Astrocyte of the spinal cord (primary cell): Measurements from ENCODE around the gene TGM1.
"Not testable (repeated sequence)": the region's sequence is repeated elsewhere in the genome, so short reads cannot be mapped to it uniquely, and the experiment has no call there.

ENCODE experiments used
- DNase-seq: peaks from one replicate; pipeline ENCODE4 v3.0.0; 2011; ENCODE audit warnings: low read depth, low spot score
- H3K4me3 ChIP-seq: 2 replicates; pipeline ENCODE4 v1.5.1; 2011; ENCODE audit warnings: low read depth, mild to moderate bottlenecking, low read length, moderate library complexity
- in situ Hi-C: cut with HindIII; loops from 2 replicates; pipeline ENCODE4 v1.10.0; 2017; ENCODE audit warnings: low sequenced_read_pairs
- TF ChIP-seq, protein P1 (sequence below): IDR thresholded peaks from 2 replicates; pipeline ENCODE4 v1.5.1; 2012; ENCODE audit warnings: low read depth, mild to moderate bottlenecking, low read length, inconsistent platforms

Gene TGM1

DNA sequence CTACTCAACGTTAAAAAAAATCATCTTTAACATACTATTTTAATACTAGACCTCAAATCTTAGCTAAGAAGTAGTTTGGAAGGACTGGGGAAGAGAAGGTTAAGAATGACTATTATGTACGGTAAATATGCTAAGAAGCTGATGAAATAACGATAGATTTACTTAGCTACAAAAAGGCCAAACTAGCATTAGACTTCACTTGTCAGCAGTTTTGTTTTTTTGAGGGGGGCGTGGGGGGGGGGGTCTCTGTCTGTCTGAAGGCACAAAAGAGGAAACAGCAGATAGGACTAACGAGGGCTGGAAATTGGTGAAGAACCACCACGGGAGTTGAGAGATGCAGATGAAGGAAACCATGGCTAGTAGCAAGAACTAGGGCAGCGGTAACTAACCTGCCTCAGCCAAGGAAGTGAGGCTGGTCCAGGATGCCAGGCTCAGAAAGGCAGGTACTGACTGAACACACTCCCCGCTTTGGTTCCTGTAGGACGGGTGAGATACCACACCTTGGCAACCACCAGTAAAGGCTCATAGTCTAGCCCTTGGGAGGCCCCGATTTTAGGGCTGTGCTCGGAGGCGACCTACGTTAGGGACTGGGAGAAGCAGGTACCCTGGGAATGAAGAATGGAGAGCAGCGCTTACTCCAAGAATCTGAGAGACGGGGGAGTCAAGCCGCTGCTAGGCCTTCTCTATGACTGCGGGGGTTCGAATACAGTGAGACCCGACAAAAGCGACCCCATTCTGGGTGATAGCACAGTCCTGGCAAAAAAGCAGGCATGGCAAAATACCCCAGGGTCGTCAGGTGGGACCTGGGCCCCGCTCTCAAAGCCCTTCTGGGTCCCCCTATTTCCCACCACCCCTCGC is 31.5 kb downstream of the TGM1 start:
- no peak for DNase-seq
- TF ChIP-seq, protein P1, sequence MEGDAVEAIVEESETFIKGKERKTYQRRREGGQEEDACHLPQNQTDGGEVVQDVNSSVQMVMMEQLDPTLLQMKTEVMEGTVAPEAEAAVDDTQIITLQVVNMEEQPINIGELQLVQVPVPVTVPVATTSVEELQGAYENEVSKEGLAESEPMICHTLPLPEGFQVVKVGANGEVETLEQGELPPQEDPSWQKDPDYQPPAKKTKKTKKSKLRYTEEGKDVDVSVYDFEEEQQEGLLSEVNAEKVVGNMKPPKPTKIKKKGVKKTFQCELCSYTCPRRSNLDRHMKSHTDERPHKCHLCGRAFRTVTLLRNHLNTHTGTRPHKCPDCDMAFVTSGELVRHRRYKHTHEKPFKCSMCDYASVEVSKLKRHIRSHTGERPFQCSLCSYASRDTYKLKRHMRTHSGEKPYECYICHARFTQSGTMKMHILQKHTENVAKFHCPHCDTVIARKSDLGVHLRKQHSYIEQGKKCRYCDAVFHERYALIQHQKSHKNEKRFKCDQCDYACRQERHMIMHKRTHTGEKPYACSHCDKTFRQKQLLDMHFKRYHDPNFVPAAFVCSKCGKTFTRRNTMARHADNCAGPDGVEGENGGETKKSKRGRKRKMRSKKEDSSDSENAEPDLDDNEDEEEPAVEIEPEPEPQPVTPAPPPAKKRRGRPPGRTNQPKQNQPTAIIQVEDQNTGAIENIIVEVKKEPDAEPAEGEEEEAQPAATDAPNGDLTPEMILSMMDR, result no peak
- H3K4me3 ChIP-seq, result peak overlapping the region; percentile 81
- in situ Hi-C loops, result no loop called here

DNA sequence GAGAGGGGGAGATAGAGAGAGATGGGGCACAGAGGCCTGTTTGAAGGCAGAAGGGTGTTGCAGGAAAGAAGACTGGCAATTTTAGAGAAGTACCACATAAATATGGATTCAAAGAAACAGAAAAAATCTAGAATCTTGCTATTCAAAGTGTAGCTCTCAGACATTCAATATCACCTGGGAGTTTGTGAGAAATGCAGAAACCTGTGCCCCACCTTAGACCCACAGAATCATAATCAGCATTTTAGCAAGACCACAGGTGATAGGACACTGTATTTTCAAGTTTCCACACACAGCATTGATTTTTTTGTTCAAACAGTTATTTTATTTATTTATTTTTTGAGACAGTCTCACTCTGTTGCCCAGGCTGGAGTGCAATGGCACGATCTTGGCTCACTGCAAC is 34.1 kb downstream of the TGM1 start:
- TF ChIP-seq, protein P1, result no peak
- no peak for DNase-seq
- in situ Hi-C loops, result no loop called here
- H3K4me3 ChIP-seq, result no peak overlapping the region

DNA sequence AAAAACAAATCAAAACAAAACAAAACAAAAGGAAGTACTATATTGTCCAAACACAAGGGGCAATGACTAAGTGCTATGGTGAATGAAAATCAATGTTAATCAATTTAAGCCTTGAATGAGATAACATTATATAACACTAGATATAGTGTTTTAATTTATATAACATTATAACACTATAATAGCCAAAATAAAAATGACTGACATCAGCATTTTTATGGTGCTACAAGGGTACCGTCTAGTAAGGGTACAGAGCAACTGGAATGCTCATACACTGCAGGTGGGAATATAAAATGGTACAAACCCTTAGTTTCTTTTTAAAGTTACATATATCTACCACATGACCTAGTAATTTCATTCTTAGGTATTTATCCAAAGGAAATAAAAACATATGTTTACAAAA is 36.5 kb downstream of the TGM1 start:
- TF ChIP-seq, protein P1, result no peak
- DNase-seq, result no peak
- in situ Hi-C loops, result no loop called here
- H3K4me3 ChIP-seq, result no peak overlapping the region

DNA sequence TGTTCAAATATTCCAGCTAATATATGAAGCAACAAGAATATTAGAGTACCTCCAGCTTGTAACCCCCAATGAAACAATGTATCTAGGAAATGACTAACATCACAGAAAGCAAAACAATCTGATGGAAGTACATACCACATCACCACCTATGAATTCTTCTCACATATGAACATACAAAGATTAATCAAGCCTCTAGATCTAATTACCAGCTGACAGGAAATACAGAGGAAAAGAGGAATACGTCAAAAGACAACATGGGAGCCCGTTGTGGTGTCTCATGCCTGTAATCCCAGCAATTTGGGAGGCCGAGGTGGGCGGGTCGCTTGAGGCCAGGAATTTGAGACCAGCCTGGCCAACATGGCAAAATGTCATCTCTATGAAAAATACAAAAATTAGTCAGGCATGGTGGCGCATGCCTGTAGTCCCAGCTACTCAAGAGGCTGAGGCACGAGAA is 38.3 kb downstream of the TGM1 start:
- DNase-seq, result peak; percentile 78
- no peak overlapping the region for H3K4me3 ChIP-seq
- in situ Hi-C loops, result no loop called here
- TF ChIP-seq, protein P1, result no peak

DNA sequence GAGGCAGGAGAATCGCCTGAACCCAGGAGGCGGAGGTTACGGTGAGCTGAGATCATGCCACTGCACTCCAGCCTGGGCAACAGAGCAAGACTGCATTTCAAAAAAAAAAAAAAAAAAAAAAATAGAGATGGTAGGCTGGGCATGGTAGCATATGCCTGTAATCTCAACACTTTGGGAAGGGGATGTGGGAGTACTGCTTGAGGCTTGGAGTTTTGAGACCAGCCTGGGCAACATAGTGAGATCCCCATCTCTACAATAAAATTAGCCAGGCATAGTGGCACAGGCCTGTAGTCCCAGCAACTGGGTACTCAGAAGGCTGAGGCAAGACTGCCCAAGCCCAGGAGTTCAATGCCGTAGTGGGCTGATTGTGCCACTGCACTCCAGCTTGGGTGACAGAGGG is 40.0 kb downstream of the TGM1 start:
- DNase-seq, H3K4me3 ChIP-seq, in situ Hi-C loops: not testable (repeated sequence)

DNA sequence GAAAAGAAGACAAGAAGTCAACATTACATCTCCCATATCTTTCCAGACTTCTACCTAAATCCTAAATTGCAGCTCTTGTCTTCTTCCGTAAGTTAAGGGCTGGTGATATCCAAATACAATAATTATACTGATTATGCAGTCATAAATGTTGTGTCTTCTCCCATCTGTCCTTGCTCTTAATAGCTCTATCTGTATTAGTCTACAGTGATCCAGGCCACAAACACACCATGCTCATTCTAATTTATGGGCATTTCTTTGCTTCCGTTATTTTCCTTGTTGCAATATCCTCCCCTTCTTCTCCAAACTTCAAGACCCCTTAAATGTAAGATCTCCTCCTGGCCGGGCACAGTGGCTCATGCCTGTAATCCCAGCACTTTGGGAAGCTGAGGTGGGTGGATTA is 43.5 kb downstream of the TGM1 start:
- no peak overlapping the region for H3K4me3 ChIP-seq
- TF ChIP-seq, protein P1, result no peak
- no peak for DNase-seq
- in situ Hi-C loops, result no loop called here

DNA sequence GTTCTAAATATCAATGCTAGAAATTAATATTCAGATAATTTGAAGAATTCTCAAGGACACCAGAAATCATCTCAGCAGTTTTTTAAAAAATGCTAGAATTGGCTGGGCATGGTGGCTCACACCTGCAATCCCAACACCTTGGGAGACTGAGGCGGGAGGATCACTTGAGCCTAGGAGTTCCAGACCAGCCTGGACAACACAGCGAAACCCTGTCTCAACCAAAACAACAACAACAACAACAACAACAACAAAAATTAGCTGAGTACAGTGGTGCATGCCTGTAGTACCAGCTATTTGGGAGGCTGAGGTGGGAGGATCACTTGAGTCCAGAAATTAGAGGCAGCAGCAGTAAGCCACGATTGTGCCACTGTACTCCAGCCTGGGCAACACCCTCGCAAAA is 43.9 kb downstream of the TGM1 start:
- no peak for DNase-seq
- in situ Hi-C loops, result no loop called here
- TF ChIP-seq, protein P1, result no peak
- no peak overlapping the region for H3K4me3 ChIP-seq

DNA sequence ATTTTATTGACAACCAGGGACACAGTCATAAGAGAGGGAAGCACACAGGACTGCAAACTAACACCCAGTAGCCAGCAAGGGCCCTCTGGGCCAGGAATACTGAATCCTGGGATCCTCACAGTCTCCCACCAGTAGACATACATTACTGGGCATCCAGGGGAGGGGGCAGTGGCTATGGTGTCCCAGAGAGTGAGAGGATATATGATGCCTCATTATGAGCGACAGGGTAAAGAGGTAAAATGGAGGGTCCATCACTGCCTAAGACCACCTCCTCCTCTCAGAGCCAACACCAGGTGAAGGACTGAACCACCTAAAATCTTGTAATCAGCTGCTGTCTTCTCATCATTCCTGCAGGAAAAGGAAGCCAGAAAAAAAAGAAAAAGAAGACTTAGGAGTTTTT is 46.1 kb downstream of the TGM1 start:
- H3K4me3 ChIP-seq, DNase-seq, in situ Hi-C loops: not testable (repeated sequence)
